Subcutaneous adipose tissue (tissue), 4 donors: Measurements from ENCODE around the gene EMX1. TPM values are rescaled to one million over a fixed set of nuclear protein-coding genes. Genes with fewer than 3 reads are reported as not detected.

Source experiments
- total RNA-seq, 4 donors: library from RNA; depleted of rRNA; stranded (reverse); fragments of >200 nt; gene quantifications; one replicate each; pipeline ENCODE4 v1.1.0, GENCODE V29; 2016
- TF ChIP-seq, protein P1 (sequence below): fragments of 450-650 bp; IDR thresholded peaks from one replicate; pipeline ENCODE4 v1.5.1; 2016; ENCODE audit warnings: low read depth, mild to moderate bottlenecking, control low read depth, antibody characterized with exemption, moderate library complexity

EMX1 gene
- total RNA-seq, 4 donors from 2014 or later = not detected

DNA sequence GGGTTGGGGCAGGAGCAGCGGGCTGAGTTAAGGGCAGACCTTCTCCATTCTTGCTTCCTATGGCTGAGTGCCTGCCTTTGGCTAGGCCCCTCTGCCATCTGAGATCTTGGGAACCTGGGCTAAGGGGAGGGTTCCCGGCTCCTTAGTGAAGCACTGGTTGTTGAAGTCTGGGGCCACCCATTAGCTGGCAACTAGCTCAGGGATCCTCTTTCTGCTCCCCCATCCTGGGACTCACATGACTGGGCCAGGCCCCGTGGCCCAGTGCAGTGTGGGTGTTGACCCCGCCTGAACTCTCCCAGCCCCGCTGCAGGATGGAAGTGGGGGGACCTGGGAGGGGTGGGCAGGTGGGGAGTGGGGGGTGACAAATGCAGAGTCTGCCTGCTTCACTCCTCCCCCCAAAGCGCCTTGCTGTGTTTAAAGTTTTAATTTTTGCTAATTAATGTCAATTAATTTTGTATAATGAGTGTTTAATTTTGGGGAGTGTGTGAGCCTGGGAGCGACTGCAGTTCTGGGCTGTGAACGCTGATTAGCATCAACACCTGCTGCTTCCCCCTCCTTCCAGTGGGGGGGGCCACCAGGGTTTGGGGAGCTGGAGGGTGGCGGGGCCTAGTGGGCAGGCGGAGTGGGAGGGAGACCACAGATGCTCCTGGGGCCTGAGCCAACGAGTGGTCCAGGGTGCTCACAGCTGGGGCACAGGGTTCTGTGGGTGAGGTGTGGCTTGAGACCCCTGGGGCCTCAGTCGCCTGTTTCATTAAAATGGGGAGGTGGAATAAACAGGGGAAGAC lies 55.2 kb downstream of the EMX1 start:
- TF ChIP-seq, protein P1, sequence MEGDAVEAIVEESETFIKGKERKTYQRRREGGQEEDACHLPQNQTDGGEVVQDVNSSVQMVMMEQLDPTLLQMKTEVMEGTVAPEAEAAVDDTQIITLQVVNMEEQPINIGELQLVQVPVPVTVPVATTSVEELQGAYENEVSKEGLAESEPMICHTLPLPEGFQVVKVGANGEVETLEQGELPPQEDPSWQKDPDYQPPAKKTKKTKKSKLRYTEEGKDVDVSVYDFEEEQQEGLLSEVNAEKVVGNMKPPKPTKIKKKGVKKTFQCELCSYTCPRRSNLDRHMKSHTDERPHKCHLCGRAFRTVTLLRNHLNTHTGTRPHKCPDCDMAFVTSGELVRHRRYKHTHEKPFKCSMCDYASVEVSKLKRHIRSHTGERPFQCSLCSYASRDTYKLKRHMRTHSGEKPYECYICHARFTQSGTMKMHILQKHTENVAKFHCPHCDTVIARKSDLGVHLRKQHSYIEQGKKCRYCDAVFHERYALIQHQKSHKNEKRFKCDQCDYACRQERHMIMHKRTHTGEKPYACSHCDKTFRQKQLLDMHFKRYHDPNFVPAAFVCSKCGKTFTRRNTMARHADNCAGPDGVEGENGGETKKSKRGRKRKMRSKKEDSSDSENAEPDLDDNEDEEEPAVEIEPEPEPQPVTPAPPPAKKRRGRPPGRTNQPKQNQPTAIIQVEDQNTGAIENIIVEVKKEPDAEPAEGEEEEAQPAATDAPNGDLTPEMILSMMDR = no peak

DNA sequence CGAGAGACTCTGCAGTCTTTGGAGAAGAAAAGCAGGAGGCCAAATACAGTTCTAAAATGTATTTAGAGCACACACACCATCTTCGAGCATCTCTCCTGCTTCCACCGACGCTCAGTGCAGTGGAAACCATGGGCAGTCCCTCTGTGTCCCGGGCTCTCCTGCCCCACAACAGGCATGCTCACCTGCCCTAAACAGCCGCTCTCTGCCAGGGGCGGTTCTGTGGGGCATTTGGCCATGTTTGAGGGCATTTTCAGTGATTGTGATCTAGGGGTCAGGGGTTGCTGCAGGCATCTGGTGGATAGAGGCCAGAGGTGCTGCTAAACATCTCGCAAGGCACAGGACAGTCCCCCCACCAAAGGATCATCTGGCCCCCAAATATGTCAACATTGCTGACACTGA lies 55.8 kb downstream of the EMX1 start:
- TF ChIP-seq, protein P1 = no peak

DNA sequence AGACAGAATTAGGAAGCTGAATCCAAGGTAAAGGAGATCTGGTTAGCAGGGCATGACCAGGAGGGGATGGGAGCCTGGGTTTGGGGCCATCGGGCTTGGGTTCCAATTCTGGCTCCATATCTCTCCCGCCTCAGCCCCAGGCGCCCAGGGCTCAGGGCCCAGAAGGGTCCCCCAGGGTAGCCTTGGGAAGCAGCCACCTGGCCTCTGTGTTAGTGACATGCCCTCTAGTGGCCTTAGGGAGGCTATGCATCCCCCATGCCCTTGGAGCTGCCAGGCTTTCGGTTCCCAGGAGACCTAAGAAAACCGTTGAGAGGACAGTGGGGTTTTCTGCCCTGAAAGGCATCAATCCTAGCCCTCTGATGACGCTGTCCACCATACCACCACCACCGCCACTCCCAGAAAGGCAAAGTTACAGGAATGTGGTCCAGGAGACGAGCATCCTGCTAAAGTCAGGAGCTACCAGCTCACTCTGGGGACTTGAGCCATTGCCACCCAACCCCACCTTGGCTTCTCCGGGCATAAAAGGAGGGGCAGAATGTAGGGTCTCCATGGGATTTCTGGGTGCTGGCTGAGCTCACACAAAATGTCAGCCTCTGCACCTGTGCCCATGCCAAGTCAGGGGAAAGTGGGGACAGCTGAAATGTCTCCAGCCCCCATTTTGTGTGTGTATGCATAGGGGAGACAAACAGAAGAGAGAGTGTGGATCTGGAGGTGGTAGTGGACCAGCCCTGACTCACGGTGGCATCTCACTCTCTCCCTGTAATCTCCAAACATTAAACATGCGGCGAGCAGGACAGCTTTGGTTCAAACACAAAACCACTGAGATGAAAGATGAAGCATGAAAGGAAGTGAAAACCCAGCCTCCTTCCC lies 56.5 kb downstream of the EMX1 start:
- TF ChIP-seq, protein P1 = no peak

DNA sequence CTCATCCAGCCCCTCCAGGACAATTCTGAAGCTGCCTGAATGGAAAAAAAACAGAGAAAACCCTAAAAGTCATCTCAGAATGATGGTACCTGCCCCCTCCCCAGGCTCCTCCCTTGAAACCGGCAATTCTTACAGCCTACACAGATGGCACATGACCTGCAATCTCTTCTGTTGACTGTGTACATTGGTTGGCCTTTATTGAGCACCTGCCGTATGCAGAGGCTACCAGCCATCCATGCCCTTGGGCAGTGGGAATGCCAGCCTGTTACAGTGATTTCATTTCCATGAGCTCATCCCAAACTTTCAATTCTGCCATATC lies 57.1 kb downstream of the EMX1 start:
- TF ChIP-seq, protein P1 = no peak

DNA sequence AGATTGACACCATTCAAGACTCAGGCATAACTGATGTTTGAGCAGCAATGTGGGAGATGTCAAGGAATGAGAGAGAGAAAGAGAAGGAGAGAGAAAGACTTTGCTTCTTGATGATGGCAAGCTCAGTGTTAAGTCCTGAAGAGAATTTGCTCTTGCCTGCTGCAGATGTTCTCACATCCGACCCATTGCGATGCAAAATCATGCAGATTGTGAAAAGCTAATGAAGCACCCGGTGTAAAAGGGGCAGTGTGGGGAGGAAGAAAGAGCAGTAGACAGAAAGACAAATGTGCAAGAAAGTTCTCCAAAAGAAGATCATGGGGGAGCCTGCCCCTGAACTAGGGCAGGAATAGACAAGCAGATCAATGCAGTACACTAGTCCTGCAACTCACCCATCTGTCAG lies 57.7 kb downstream of the EMX1 start:
- TF ChIP-seq, protein P1 = no peak

DNA sequence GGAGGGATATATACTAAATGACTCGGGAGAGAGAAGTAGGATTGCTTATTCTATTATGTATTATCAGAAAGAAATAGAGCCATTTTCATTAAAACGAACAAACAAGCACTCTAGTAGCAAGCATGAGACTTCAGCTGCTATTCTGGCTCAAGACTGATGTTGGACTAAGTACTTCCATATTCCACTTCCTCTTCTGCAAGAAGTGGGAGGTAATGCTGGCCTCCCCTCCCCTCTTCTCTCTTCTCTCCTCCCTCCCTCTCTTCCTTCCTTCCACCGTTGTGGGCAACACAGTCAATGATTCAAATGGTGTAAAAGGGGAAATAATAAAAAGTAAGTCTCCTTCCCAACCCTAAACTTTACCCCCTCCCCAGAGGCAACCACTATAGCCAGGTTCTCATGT lies 62.6 kb downstream of the EMX1 start:
- TF ChIP-seq, protein P1 = no peak

DNA sequence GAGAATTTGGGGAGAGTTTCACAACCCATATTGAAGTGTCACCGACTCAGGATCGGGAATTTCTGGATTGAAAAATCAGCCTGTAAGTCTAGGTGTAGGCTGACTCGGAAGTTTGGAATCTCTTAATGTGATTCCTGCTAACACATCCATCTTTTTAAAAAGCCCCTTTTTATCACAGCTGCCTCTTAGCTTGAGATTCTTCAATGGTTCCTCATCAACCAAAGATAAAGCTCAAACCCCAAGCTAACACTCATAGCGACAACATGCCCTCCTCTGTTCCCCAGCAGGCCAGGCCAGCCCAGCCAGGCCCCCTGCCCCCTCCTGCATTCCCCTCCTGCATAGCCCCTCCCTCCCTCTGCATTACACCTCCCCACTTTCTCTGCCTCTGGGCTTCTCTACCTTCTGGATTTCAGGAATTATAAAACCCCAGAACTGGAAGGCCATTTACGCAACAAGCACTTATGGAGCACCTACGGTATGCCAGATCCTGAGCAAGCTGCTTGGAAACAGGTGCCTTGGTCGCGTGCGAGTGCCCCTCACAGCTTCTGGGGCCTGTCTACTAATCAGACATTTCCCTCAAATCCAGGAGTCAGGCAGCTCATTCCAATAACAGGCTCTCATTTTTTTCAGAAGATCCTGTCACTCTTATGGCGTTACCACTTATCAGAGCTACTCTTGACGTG lies 63.4 kb downstream of the EMX1 start:
- TF ChIP-seq, protein P1 = no peak
